Left ventricle myocardium inferior (tissue), 1 donor: Measurements from ENCODE around the gene ZBED5. TPM values are rescaled to one million over a fixed set of nuclear protein-coding genes. Genes with fewer than 3 reads are reported as not detected.
"Not testable (repeated sequence)": the region's sequence is repeated elsewhere in the genome, so short reads cannot be mapped to it uniquely, and the experiment has no call there.

Source experiments
- DNase-seq: peaks from one replicate; pipeline ENCODE4 v3.0.0-alpha.2; 2020
- H3K27ac ChIP-seq: fragments of 200-600 bp; replicated peaks from 2 replicates; pipeline ENCODE4 v1.8.0; 2021
- H3K27me3 ChIP-seq: fragments of 200-600 bp; 2 replicates; pipeline ENCODE4 v1.8.0; 2021; ENCODE audit warnings: low read depth
- H3K36me3 ChIP-seq: fragments of 200-600 bp; 2 replicates; pipeline ENCODE4 v1.8.0; 2021
- H3K4me1 ChIP-seq: fragments of 200-600 bp; 2 replicates; pipeline ENCODE4 v1.8.0; 2021
- H3K4me3 ChIP-seq: fragments of 200-600 bp; 2 replicates; pipeline ENCODE4 v1.8.0; 2021; ENCODE audit warnings: mild to moderate bottlenecking, moderate library complexity
- H3K9me3 ChIP-seq: fragments of 200-600 bp; replicated peaks from 2 replicates; pipeline ENCODE4 v1.8.0; 2021
- intact Hi-C: fragments of 100-400 bp; cut with micrococcal nuclease; formaldehyde crosslinking; loops from one replicate; pipeline ENCODE4 v1.11.0; 2022
- total RNA-seq: library from RNA; stranded (reverse); fragmentation: NEBNext Ultra II Directional; extraction: Animal tissue kit (Norgen Biotek cat#: 25700); gene quantifications from one replicate; pipeline ENCODE4 v1.2.1, GENCODE V29; 2021
- TF ChIP-seq, protein P1 (sequence below): fragments of 200-600 bp; IDR thresholded peaks from 2 replicates; pipeline ENCODE4 v1.8.0; 2021; ENCODE audit warnings: antibody characterized with exemption, mild to moderate bottlenecking, borderline replicate concordance
- donor health status: DM: no; HTN: yes; CAD: no; lungs with severe emphysema.

The ZBED5 gene
- total RNA-seq, 1 donor from 2014 or later, result 41.6 TPM

DNA sequence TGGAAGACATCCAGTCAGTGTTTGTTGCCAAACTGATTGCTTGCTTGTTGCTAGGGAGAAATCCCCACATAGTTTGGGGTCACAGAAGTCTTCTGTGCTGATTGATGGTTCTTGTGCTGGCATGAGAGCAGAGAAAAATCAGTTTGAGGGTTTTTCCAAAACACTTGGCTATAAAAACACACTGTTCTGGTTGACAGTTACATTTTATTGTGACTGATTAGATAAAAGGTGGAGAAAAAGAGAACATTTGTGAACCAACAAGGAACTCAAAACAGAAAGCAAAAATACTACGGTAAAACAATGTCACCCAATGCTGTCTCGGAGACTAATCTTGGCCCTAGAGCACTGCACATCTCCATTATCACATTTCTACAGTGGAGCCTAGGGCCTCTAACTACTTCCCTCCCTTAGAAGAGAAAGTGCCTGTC, 34.7 kb downstream of the ZBED5 start:
- intact Hi-C loops, result no loop called here
- Histone ChIP-seq H3K4me3 (no peak overlapping the region), H3K27ac (no peak overlapping the region), H3K27me3 (no peaks in the 10 kb centered on the region), H3K4me1 (peaks cover 6% of the 10 kb centered on the region), H3K36me3 (no peaks in the 10 kb centered on the region), H3K9me3 (no peaks in the 10 kb centered on the region)
- TF ChIP-seq, protein P1, sequence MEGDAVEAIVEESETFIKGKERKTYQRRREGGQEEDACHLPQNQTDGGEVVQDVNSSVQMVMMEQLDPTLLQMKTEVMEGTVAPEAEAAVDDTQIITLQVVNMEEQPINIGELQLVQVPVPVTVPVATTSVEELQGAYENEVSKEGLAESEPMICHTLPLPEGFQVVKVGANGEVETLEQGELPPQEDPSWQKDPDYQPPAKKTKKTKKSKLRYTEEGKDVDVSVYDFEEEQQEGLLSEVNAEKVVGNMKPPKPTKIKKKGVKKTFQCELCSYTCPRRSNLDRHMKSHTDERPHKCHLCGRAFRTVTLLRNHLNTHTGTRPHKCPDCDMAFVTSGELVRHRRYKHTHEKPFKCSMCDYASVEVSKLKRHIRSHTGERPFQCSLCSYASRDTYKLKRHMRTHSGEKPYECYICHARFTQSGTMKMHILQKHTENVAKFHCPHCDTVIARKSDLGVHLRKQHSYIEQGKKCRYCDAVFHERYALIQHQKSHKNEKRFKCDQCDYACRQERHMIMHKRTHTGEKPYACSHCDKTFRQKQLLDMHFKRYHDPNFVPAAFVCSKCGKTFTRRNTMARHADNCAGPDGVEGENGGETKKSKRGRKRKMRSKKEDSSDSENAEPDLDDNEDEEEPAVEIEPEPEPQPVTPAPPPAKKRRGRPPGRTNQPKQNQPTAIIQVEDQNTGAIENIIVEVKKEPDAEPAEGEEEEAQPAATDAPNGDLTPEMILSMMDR, result no peak
- no peak for DNase-seq

DNA sequence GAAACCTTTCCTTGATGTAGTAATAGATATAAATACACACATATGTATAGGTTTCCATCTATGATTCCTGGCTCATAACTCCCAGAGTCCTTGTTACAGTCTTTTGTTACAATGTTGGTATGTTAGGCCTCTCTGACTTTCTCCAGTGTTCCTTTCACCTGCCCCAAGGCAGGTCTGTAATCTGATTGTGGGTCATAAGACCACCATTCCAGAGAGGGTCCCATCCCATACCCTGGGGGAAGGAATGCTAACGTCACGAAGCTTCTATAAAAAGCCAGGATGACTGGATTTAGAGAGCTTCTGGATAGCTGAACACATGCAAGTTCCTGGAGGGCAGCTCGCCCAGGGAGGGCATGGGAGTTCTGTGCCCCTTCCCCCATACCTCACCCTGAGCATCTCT, 35.4 kb downstream of the ZBED5 start:
- intact Hi-C loops, DNase-seq, H3K36me3 ChIP-seq, H3K9me3 ChIP-seq, H3K4me3 ChIP-seq, H3K27ac ChIP-seq, H3K27me3 ChIP-seq, H3K4me1 ChIP-seq: not testable (repeated sequence)

DNA sequence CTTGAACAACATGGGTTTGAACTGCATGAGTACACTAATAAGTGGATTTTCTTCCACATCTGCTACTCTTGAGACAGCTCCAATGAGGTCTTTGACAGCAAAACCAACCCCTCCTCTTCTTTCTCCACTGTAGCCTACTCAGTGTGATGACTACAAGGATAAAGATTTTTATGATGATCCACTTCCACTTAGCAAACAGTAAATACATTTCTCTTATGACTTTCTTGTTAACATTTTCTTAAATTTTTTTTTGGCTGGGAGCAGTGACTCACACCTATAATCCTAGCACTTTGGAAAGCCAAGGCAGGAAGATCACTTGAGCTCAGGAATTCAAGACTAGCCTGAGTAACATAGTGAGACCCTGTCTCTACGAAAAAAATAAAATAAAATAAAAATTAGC, 39.3 kb downstream of the ZBED5 start:
- Histone ChIP-seq H3K4me3 (no peak overlapping the region), H3K36me3 (no peaks in the 10 kb centered on the region), H3K4me1 (peaks cover 5% of the 10 kb centered on the region), H3K27ac (no peak overlapping the region), H3K9me3 (no peaks in the 10 kb centered on the region), H3K27me3 (no peaks in the 10 kb centered on the region)
- DNase-seq, result no peak
- TF ChIP-seq, protein P1, result no peak
- intact Hi-C loops, result no loop called here

DNA sequence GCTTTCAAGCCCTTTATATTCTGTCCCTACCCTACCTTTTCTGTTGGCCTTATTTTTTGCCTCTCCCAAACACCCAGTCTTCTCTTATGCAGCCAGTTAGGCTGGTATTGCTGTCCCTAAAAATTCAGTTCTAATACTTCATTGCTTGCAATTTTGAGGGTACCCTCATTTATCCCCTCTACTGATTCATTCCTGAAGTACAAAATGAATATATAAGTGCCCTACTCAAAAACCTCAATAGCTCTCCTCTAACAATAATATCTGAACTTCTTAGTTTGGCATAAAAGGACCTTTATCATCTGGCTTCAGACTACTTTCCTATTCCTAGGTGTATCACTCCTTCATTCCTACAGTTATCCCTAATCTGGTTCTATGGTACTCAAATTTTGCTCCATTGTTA, 43.9 kb downstream of the ZBED5 start:
- TF ChIP-seq, protein P1, result no peak
- no peaks in the 10 kb centered on the region for H3K27me3 ChIP-seq
- H3K9me3 ChIP-seq, result no peaks in the 10 kb centered on the region
- H3K36me3 ChIP-seq, result no peaks in the 10 kb centered on the region
- DNase-seq, result no peak
- no peak overlapping the region for H3K4me3 ChIP-seq
- H3K27ac ChIP-seq, result no peak overlapping the region
- intact Hi-C loops, result loop anchor here (5.0 kb wide), 1 partner anchor 38 kb away; no protein-coding TSS in a partner anchor
- peaks cover 16% of the 10 kb centered on the region for H3K4me1 ChIP-seq

DNA sequence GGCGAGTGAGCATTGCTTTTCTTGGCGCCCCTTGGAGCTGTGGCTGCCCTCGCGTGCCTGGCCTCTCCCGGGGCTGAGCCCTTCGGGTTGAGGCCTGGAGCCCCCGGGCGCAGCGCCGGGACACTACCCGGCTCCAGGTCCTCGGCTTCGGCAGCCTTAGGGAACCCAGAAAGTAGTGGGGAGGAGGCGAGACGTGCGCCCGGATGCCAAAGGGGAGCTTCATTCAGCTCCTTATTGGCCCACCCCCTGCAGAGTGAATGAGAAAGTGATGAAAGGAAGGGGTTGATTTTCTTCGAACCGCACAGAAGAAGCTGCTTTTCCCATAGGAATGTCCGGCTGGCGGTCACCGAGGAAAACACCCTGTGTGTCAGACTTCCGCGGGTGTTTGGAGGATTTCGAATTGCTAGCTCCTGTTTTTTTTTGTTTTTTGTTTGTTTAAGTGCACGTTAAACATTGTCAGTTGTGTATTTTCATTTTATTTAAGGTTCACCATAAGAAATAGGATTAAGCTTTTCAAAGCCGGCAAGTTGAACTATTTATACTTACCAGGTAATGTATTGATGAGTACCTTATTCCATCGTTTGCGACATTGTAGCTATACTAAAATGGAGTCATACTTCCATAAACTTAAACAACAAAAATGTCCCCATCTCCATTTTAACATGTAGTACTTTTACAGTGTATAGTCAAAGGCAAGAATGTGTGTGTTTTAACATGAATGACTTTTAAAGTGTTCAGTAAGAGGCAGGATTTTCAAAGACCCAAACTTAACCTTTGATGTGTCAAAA, 48.3 kb downstream of the ZBED5 start:
- Histone ChIP-seq H3K9me3 (no peaks in the 10 kb centered on the region), H3K27me3 (no peaks in the 10 kb centered on the region), H3K4me1 (peaks cover 55% of the 10 kb centered on the region), H3K36me3 (peaks cover 31% of the 10 kb centered on the region), H3K4me3 (peak overlapping the region; percentile 98), H3K27ac (peak overlapping the region; percentile 100)
- intact Hi-C loops, result loop anchor here (5.0 kb wide), 1 partner anchor 43 kb away; no protein-coding TSS in a partner anchor
- DNase-seq, result no peak
- TF ChIP-seq, protein P1, result no peak
